Stimulated activated CD8-positive, alpha-beta memory T cell treated with anti-CD3 and anti-CD28 coated beads, Interleukin-12 subunit alpha, Interleukin-12 subunit beta, amount 100 ng/mL, for 1 hour (primary cell): Measurements from ENCODE around the gene LSMEM2.
"Not testable (repeated sequence)": the region's sequence is repeated elsewhere in the genome, so short reads cannot be mapped to it uniquely, and the experiment has no call there.

Experiments
- DNase-seq: peaks from one replicate; pipeline ENCODE4 v3.0.0-alpha.2; 2020; ENCODE audit warnings: low read depth

Gene LSMEM2

GRCh38 chr3:50278123-50278879 is 586 bp upstream of the LSMEM2 start:
- no peak for DNase-seq

GRCh38 chr3:50279255-50280016 is 549 bp downstream of the LSMEM2 start:
- no peak for DNase-seq

DNA sequence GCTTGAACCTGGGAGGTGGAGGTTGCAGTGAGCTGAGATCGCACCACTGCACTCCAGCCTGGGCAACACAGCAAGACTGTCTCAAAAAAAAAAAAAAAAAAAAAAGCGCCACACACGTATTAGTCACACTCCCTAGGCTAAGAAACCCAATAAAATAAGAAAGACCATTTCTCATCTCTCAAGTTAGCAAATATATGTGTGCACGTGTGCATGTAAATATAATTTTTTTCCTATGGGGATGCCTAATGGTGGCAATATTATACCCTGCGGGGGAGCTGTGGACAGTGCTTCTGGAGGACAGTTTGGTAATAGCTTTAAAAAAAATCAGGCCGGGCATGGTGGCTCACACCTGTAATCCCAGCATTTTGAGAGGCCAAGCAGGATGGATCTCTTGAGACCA is 5.2 kb downstream of the LSMEM2 start:
- not testable (repeated sequence) for DNase-seq

- DNase-seq: no peak
These were observed 7.7 kb downstream of the LSMEM2 start for GRCh38 chr3:50286322-50287227.

DNA sequence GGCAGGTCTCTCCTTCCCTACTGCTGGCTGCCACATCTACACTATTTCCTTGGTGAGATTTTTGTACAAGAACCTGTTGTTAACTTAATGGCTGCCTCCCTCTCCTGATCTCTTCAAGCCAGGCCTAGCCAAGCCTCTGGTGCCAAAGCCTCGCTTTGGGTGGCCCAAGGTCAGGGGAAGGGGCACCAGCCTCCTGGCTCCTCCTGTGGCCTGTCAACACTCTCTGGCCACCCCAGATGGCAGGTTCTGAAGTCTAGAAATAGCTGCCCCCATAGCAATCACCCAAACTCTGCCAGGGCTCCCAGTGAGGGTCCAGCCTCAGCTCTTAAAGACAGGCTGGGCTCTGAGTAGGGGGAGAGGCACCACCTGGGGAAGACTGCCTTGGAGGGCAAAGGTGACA is 8.4 kb downstream of the LSMEM2 start:
- DNase-seq: no peak

DNA sequence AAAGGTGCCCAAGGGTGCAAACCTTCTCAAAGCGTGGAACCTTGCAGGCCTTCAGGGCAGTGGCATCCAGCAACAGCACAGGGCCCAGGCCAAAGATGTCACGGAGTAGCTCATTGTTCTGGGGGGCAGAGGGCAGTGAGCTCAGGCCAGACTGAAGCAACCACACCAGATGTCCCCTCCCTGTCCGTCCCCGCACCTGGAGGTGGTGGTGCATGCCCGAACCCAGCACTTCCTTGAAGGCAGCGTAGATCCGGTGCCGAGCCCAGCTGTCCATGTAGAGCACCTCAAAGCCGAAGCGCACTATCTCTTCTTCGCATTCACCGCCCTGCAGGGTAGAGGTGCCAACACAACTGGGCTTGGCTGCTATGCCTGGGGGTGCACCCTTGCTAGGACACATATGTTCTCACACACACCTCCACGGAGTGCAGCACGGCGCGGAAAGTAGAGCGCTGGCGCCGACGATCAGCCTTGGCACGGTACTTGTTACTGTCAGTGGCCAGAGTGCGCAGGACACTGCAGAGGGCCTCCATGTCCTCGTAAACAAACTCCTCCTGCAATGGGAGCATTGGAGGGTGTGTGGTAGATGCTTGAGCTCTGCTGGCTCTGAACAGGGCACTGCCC is 9.6 kb downstream of the LSMEM2 start:
- DNase-seq: no peak

DNA sequence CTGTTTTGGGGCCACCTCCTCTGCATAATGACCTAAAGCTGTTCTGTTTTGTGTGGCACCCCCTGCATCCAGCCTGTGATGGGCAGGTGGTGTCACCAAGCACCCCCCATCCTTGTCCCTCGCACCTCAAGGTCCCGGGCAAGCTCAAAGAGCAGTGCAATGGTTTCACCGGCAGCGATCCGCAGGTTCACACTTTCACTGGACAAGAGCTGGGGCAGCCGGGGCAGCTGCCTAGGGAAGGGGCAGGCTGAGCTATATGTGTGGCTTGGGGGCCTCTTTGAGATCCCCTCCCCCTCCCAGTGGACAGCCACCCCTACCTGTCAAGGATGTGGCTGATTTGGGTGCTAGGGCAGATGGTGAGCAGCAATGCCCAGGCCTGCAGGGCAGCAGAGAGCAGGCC is 10.2 kb downstream of the LSMEM2 start:
- DNase-seq: no peak

DNA sequence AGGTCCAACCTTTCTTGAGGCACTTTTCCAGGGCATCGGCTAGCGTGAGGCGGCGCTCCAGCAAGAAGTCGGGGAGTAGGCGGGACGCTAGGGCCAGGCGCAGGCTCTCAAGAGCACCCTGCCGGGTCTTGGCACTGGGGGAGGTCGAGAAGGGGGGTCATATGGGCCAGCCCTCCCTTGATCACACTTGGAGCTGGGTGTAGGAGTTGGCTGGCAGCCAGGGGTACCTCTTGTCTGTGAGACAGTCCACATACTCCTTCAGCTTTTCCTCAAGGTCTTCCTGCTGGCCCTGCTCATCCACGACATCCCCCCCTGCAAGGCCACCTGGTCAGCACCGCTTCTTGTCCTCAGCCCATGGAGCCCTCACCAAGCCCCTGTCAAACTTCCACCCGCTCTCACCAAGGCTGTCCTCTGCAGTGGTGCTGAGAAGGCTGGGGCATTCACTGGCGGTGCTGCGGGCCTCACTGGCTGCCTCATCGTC is 11.3 kb downstream of the LSMEM2 start:
- DNase-seq: no peak

DNA sequence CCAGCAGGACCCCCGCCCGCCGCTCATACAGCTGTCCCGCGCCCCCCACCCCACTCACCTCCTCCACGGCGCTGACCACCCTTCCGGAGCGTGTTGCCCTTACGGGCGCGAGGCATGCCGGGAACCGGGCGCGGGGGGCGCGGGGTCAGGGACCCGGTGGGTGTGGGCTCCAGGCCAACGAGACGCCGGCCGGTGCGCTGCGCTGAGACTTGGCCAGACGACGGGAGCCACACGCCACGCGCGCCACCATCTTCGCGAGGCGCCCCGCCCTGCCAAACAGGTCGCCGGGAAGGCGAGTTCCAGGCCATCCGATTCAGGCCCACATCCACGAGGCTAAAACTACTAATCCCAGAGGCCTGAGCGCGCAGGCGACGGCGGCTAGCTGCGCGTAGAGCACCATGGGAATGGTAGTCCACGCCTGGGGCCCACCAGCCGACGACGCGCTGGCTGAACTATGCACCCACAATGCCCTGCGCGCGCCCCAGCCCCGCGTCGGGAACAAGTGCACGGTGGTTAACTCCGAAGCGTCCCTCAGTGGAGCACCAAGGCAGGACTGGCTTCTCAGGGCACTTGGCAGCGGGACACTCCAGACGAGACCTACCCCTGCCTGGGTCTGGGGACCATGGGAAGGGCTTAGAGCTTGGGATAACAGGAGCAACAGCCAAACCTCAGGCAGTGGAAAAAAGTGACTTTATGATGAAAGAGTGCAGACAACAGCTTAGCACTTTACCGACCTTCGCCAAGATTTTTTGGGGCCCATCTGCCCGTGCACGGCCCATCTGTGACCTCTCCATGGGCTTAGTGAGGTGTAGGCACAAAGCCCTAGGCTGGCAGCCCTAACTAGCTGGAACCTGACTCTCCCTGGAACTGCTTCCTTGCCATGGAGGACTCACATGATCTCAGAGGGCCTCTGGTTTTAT is 13.5 kb downstream of the LSMEM2 start, which contains the start of gene IFRD2:
IFRD2 (minus strand) TSS at position 271 of the 920 bp plus-strand sequence; CDS start at position 116, 155 bp downstream.
- DNase-seq: peak; percentile 87

- no peak for DNase-seq
These were observed 14.4 kb downstream of the LSMEM2 start for GRCh38 chr3:50293079-50293801.

DNA sequence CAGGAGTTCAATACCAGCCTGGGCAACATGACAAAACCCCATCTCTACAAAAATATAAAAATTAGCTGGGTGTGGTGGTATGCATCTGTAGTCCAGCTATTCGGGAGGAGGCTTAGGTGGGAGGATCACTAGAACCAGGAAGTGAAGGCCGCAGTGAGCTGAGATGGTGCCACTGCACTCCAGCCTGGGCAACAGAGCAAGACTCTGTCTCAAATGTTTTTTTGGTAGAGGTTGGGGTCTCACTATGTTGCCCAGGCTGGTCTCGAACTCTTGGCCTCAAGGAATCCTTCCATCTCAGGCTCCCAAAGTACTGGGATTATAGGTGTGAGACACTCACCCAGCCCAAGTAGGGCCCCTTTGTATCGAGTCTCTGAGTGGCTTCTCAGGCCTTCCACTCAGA is 15.2 kb downstream of the LSMEM2 start:
- no peak for DNase-seq

DNA sequence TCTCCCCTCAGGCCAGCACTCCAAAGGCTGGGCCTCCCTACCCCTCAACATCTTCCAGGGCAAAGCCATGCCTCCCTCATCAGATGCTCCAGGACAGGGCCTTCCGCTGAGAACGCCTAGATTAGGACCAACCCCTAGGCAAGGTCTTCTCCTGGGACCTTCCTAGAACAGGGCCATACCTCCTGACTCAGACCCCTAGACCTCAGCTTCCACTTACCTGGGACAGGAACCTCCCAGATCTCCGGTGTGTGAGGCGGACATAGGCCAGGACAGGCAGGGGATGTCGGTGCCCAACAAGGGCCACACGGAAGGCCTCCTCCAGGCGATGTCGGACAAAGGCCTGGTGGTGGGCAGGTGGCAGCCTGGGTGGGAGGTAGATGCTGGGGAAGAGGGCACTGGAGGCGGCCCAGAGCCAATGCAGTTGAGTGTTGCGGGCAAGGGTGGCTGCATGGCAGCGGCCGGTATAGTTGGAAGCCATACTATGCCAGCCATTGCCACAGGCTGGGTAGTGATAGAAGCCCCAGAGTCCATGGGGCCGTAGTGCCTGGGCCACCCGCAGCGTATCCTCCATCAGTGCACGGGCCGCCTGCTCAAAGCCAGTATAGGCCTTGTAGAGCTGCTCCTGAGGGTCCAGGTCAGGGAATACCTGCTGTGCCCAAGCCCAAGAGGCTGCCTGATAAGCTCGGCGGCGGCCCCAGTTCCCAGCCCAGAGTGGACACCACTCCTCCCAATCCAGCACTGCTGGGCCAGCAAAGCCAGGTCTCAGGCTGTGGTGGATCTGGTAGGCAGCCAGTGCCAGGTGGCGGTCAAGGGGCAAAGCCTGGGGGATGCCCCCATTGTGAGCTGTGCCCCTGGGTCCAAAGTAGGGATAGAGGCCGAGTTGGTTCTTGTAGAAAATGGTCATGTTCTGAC is 15.9 kb downstream of the LSMEM2 start:
- no peak for DNase-seq

DNA sequence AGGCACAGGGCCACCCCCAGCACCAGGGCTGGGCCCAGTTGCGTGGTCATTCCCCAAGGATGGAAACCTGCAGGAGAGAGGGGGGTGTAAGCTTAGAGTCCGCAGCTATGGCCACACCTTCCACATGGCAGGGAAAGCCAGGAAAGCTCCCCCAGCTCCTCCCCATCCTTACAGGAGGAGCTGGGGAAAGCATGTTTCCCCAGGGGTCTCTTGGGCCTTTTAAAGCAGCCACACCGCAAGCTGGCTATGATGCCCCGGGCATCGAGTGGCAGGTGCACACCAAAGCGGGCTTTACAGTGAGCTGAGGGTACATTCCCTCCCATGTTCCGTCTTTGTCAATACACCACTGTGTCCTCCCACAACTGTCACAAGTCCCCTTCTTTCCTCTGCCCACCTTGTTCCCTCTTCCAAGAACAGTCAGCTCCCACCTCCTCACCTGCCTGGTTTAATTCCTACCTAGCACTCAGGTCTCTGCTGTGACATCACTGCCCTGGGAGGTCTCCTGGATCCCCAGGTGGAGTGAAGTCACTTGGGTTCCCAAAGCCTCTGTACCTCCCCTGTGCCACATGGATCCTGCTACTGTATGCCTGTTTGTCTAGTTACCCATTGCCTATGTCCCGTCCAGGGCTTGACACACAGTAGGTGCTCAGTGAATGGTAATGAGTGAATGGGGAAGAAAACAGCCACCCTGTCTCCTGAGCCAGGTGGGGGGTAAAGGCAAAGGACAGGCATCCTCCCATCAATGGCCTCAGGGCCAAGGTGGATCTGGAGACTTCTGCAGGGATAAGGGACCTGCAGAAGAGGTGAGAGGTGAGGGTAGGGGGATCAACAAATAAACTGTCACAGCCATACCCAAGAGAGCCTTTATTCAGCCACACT is 16.9 kb downstream of the LSMEM2 start:
- DNase-seq: no peak

GRCh38 chr3:50296721-50297383 is 18.0 kb downstream of the LSMEM2 start:
- no peak for DNase-seq

- no peak for DNase-seq
These were observed 18.5 kb downstream of the LSMEM2 start for GRCh38 chr3:50297384-50297775.

GRCh38 chr3:50297896-50298725 is 19.2 kb downstream of the LSMEM2 start:
- DNase-seq: no peak
